ENCODE measurements around the gene TRAP1.

The TRAP1 gene

DNA sequence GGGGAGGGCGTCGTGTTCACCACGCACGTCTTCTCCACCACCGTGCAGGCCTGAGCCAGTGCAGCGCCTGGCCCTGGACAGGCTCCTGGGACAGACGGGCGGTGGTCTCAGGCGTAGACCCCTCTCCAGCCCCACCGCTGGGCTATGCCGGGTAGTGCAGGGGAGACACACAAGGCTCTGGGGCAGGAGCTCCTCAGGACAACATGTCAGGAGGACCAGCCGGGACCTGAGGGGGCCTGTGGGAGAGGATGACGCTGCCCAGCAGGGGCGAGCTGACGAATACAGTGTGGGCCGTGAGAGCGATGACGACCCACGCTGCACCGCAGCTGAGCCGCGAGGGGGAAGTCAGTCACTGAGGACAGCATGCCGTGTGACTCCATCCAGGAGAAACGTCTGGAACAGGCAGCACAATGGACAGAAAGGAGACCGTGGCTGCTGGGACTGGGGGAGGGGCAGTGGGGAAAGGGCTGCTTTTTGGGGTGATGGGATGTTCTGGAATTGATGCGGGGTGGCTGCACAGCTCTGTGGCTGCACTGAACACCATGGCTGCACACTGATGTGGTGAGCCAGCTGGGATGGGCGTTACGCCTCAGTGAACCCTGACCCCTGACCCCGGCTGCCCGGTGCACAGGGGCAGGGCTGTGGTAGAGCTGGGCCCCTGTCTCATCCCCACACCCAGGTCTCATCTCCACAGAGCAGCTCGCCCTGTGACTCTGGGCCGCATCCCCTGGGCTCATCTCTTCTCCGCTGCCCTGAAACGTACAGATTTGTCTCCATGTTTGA, 42.6 kb downstream of the TRAP1 start:
- DNase-seq (ENCODE audit: insufficient read length, low spot score) (no peak), FAIRE-seq (no peak)
- TF ChIP-seq, protein P1, sequence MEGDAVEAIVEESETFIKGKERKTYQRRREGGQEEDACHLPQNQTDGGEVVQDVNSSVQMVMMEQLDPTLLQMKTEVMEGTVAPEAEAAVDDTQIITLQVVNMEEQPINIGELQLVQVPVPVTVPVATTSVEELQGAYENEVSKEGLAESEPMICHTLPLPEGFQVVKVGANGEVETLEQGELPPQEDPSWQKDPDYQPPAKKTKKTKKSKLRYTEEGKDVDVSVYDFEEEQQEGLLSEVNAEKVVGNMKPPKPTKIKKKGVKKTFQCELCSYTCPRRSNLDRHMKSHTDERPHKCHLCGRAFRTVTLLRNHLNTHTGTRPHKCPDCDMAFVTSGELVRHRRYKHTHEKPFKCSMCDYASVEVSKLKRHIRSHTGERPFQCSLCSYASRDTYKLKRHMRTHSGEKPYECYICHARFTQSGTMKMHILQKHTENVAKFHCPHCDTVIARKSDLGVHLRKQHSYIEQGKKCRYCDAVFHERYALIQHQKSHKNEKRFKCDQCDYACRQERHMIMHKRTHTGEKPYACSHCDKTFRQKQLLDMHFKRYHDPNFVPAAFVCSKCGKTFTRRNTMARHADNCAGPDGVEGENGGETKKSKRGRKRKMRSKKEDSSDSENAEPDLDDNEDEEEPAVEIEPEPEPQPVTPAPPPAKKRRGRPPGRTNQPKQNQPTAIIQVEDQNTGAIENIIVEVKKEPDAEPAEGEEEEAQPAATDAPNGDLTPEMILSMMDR (IDR thresholded peaks at IDR 0.05; ENCODE audit: insufficient read depth, missing control alignments): no peak

DNA sequence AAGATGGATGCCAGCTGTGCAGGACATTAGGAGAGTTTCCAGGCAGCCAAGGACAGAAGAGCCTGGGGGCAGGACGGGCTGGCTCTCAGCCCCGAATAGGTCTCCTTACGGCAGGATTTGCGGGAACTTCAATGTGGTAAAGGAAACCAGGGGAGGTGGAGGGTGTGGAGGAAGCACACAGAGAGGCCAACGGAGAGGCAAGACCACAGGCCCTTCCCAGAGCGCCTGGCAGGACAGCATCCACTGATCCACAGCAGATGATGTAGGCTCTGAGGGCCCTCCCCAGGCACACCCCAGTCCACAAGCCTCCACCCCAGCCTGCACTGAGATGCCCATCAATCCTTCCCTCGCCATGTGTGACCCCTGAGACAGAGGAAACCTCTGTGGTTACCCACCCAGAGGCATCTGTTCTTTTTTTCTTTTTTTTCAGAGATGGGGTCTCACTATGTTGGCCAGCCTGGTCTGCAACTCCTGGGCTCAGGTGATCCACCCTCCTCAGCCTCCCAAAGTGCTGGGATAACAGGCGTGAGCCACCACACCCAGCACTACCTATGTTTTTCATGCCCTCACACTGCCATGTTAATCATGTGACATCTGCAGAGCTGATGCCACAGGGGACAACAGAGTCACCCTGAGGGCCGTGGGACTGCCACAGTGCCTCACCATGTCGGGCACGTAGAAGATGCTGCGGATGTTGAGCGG, 43.5 kb downstream of the TRAP1 start:
- no peak for FAIRE-seq
- TF ChIP-seq, protein P1 (IDR thresholded peaks at IDR 0.05; ENCODE audit: insufficient read depth, missing control alignments): no peak
- no peak for DNase-seq (ENCODE audit: insufficient read length, low spot score)

DNA sequence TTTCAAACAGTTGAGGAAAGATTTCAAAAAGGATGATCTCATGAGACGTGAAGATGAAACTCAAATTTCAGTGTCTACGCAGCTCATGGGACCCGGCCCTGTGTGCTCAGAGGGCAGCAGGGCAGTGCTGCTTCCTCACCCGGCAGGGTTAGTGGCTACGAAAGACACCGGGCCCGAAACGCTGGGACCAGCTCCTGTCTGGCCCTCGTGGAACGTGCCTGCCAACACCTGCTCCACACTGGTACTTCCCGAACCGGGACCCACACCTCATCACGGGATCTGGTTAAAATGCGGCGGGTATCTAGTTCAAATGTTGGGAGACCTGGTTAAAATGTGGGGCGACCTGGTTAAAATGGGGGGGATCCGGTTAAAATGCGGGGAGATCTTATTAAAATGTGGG, 44.1 kb downstream of the TRAP1 start:
- FAIRE-seq: no peak
- TF ChIP-seq, protein P1 (IDR thresholded peaks at IDR 0.05; ENCODE audit: insufficient read depth, missing control alignments): no peak
- no peak for DNase-seq (ENCODE audit: insufficient read length, low spot score)

DNA sequence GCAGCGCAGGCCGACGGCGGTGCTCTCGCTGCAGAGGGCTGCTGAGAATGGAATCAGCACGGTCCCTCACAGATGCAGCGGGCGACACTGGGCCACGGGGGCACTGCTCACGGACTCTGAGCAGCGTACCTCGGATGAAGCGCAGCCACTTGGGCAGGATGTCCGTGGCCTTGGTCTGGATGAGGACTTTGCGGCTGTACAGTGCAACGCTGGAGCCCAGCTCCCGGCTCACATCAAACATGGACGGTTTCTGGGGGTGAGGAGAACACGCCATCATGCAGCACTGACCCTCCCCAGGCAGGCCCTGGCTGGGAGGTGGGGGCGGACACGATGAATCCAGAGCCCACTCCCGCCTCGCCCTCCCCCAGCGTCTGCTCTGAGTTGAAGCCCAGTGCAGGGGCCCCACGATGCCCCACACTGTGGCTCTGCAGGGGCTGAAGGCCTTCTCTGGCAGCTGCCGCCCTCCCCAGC, 44.7 kb downstream of the TRAP1 start:
- DNase-seq (ENCODE audit: insufficient read length, low spot score): no peak
- TF ChIP-seq, protein P1 (IDR thresholded peaks at IDR 0.05; ENCODE audit: insufficient read depth, missing control alignments): no peak
- no peak for FAIRE-seq

DNA sequence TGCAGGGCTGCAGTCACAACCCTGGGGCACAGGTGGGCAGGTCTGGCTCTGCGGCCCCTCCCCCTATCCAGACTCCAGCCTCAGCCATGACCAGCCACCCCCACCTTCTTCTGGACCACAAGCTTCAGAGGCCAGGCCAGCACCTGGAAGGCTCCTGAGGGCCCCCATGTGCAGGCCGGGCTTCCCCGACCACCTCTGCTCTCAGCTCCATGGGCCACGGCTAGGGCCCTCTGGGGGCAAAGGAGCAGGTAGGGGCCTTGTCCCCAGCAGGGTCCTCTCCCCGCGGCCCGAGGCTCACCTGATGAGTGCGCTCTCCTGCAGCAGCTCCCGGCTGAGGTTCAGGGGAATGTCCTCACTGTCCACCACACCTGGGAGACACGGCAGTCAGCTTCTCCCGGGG, 45.9 kb downstream of the TRAP1 start:
- DNase-seq (ENCODE audit: insufficient read length, low spot score) (no peak), FAIRE-seq (no peak)
- TF ChIP-seq, protein P1 (IDR thresholded peaks at IDR 0.05; ENCODE audit: insufficient read depth, missing control alignments): no peak

DNA sequence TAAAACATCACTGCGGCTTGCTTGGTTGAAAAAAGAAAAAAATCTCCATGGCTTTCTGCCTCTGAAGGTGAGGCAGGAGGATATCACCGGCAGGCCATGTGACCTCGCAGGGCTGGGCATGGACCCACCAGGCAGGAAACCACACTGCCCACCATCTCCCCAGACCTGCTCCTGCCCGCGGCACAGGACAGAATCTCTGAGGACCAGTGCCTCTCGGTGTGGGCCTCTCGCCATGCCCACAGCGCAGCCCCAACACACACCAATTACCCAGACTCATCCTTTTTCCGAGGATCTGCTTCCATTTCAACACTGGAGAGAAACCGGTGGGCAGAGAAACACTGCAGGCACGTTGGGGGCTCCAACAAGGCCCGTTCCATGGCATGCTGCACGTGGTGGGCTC, 46.6 kb downstream of the TRAP1 start:
- no peak for FAIRE-seq
- TF ChIP-seq, protein P1 (IDR thresholded peaks at IDR 0.05; ENCODE audit: insufficient read depth, missing control alignments): no peak

DNA sequence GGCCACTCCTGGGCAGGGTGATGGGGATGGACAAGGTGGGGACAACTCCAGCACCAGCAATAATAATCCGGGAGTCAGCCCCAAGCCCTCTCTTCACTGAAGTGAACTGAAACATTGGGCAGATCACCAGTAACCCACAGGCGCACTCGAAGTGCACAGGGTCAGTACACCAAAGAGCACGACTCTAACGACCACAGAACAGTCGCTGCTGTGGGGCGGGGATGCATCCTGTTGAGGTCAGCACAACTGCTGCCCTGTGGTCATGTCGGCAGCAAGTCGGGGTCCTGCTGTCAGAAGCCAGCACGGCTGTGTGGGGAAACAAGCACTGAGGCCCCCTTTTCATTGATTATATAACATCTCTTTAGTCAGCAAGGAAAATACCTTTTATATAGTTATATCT, 48.2 kb downstream of the TRAP1 start:
- no peak for DNase-seq (ENCODE audit: insufficient read length, low spot score)
- TF ChIP-seq, protein P1 (IDR thresholded peaks at IDR 0.05; ENCODE audit: insufficient read depth, missing control alignments): no peak
- no peak for FAIRE-seq

More for the DNA sequence above, 46.6 kb downstream of the TRAP1 start:
- DNase-seq (ENCODE audit: insufficient read length, low spot score): no peak
